KOPT-K1 (cell line): ENCODE measurements around the gene XPNPEP3.
A peak's percentile ranks its signal among the peaks of the same experiment; 100 is the strongest.
"Not testable (repeated sequence)": the region's sequence is repeated elsewhere in the genome, so short reads cannot be mapped to it uniquely, and the experiment has no call there.

Source experiments
- H3K27ac ChIP-seq: fragments of 200-600 bp; sonication (generic); 2 replicates; pipeline ENCODE4 v1.5.1; 2016; ENCODE audit warnings: antibody characterized with exemption, mild to moderate bottlenecking, low read depth, low read length; ENCODE audit not compliant: poor library complexity, severe bottlenecking
- H3K36me3 ChIP-seq: fragments of 200-600 bp; sonication (generic); 2 replicates; pipeline ENCODE4 v1.5.1; 2017; ENCODE audit warnings: antibody characterized with exemption, mild to moderate bottlenecking, low read length, moderate library complexity; ENCODE audit not compliant: insufficient read depth
- H3K9me3 ChIP-seq: fragments of 200-600 bp; sonication (generic); 2 replicates; pipeline ENCODE4 v1.5.1; 2017; ENCODE audit warnings: antibody characterized with exemption, low read length, mild to moderate bottlenecking; ENCODE audit not compliant: insufficient read depth, poor library complexity, severe bottlenecking

Gene XPNPEP3

DNA sequence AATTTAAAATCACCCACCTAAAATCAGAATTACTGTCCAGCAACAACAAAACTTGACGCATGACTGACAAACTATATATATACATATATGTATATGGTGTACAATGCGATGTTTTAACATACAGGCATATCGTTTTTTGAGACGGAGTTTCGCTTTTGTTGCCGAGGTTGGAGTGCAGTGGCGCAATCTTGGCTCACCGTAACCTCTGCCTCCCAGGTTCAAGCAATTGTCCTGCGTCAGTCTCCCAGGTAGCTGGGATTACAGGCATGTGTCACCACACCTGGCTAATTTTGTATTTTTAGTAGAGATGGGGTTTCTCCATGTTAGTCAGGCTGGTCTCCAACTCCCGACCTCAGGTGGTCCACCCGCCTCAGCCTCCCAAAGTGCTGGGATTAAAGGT is 11.1 kb upstream of the XPNPEP3 start:
- not testable (repeated sequence) for H3K9me3 ChIP-seq, H3K27ac ChIP-seq
- peaks cover 100% of the 10 kb centered on the region for H3K36me3 ChIP-seq

DNA sequence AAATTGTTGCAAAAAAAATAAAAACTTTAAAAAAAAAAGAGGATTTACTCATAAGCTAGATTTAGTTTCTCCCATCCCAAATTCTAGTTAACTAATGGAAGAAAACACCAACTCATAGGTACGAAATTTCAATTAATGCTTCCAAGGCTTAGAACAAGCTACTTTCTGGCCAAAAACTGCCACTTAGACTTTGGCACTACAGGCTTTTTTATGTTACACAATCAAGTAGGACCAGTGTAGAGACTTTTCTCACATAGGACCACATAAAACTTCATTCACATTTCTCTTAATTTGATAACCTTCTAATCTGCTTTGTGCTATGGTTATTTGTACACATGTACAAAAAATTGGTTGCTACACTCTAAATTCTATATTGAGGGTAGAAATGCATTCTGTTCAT is 3.6 kb upstream of the XPNPEP3 start:
- Histone ChIP-seq H3K36me3 (peaks cover 61% of the 10 kb centered on the region), H3K9me3 (no peaks in the 10 kb centered on the region), H3K27ac (peak overlapping the region; percentile 8)

DNA sequence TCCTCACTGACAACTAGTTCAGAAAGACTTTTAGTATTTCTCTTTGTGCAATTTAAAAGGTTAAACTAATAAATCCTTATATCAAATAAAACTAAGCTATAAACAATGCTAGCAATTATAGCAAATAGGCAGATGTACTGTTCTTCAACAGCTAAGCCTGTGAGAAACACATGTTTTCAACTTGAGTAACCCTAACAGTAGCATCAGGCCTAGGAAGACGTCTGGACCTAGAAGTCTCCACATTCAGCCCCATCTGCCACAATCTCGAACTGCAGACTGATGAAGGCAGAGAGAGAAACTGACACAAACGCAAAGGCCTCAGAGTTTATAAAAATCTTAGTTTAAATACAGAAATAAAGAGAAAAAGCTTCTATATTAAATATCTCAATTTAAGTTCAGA is 3.0 kb upstream of the XPNPEP3 start:
- Histone ChIP-seq H3K9me3 (no peaks in the 10 kb centered on the region), H3K27ac (peak overlapping the region; percentile 8), H3K36me3 (peaks cover 55% of the 10 kb centered on the region)

DNA sequence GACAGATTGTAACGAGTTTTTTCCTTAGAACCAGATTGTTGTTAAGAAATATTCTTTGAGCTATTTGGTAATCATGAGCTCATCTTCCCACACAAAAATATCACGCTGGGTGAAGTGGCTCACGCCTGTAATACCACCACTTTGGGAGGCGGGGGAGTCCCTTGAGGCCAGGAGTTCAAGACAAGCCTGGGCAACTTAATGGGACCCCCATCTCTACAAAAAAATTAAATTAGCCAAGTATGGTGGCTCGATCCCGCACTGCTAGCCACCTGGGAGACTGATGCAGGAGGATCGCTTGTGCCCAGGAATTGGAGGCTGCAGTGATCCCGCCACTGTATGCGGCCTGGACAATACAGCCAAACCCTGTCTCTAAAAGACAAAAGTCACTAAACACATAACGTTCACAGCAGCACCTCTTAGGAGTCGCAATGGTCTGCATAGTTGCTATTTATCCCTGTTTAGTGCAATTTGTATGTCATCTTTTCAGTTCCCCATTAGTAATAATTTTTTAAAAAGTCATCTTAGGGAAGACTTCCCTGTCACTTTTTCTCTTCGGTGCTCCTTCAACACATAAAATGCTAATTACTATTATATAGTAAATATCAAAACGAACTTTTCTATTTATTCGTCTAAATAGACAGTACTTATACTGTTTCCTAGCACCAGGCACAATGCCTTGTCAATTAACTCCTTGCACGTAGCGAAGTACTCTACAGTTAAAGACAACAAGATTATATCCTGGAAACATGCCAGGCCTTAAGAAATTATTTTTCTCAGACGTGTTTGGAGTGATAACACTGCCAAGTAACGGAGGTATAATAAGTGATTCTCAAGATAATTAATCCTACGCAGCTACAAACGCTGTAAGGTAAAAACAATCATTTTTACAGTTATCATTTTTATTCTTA is 1.6 kb upstream of the XPNPEP3 start:
- Histone ChIP-seq H3K27ac (peak overlapping the region; percentile 94), H3K36me3 (peaks cover 42% of the 10 kb centered on the region)

DNA sequence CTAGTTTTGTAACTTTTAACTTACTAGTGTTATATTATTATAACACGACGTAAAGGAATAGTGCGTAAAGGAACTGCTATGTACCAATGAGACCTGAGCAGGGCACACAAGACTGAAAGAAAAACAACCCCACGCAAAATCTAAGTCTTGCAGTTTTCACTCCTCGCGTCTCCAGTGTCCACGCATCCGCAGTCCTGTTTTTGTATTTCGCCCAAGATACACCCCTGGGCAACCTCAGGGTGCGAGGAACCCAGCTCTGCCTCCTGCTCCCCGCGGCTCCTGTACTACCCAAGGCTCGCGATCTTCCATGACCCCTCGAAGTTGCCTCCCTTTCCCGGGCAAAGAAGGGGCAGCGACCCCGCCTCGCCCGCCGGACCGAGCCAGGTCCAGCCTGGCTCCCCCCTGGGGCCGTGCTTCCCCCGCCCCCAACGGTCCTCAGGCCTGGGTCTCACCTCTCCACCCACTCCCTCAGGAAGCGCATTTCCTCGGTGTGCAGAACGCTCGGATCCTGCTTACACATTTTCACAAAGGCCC is 902 bp upstream of the XPNPEP3 start:
- peaks cover 34% of the 10 kb centered on the region for H3K36me3 ChIP-seq
- no peaks in the 10 kb centered on the region for H3K9me3 ChIP-seq
- H3K27ac ChIP-seq: peak overlapping the region; percentile 94

More for the DNA sequence above, 1.6 kb upstream of the XPNPEP3 start:
- no peaks in the 10 kb centered on the region for H3K9me3 ChIP-seq

DNA sequence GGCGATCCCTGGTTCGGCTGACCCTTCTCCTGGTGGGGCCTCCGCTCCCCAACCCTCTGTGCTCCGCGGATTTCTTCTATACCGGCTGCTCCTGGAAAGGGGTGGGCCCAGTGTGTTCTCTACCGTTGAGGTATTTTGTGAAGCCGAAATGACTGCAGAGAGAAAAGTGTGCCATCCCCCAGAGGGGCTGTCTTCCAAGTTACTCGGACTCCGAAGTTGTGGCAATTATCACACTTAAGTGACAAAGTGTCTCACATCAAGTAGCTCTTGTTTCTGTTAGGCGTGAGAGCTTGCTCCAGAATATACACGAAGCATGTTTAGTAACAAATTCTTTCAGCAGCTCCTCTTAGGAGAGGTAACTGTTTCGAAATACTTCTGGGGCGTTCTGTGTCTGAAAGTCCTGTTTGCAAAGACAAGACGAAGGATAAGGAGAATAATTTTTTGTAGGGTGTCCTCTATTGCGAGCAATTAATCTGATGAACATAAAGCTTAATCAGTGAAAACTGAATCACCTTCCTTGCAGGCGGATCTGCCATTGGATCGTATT is 434 bp downstream of the XPNPEP3 start:
- Histone ChIP-seq H3K36me3 (peaks cover 30% of the 10 kb centered on the region), H3K27ac (peak overlapping the region; percentile 94), H3K9me3 (no peaks in the 10 kb centered on the region)

DNA sequence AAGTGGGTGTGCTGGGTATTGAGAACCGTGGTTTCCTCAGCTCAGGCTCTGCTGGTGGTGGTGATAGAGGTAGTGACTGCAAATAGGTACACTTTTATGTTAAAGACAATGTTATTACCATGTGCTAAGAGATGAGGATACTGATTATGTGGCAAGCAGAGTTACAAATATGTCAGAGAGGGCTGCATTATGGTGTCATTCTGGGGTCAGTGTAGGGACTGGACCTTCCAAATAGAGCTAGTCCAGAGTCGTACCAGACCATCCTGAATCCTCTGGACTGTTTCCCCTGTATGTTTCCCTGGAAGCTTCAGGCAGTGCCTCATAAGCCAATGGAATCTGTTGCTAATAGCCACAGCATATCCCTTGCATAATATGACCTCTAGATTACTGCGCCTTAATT is 5.1 kb downstream of the XPNPEP3 start, which contains the start of gene DNAJB7:
TSS of gene DNAJB7 (minus strand) at position 101 of the 400 bp plus-strand sequence. CDS start 119 bp downstream, outside the sequence.
- H3K27ac ChIP-seq: no peak within 1 kb of the TSS
- peaks cover 8% of the 10 kb centered on the region for H3K36me3 ChIP-seq
- no peaks in the 10 kb centered on the region for H3K9me3 ChIP-seq

DNA sequence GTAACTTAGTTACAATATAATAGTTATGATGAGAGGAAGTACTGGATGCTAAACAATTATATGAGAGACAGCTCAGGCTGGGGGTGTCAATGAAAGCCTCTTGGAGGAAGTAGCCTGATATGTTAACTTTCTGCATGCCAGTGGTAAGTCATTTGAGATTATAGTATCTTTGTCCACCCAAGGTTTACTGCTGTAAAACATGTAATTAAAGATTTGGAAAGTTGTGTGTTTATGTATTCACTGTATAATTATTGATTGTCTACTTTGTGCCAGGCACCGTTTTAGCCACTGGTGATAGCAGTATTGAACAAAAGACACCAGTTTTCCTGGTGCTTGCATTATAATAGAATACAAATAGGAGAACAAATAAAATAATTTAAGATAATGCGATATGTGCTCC is 5.6 kb downstream of the XPNPEP3 start:
- no peaks in the 10 kb centered on the region for H3K9me3 ChIP-seq
- peaks cover 8% of the 10 kb centered on the region for H3K36me3 ChIP-seq
- H3K27ac ChIP-seq: no peak overlapping the region

DNA sequence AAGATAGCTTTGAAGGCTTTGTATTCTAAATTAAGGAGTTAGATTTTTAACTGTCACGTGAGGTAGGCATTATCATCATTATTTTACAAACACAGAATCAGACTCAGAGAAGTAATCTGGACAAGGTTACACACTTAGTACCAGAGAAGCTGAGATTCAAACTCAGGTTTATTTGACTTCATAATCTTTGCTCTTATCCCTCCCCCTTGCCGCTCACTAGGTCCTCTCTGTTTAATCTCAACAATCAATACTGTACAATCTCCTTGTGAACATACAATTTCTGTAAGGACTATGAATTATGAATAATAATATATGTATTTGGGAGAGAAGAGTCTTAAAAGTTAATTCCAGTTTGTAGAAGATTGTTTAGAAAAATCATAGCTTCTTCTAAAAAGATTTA is 10.2 kb downstream of the XPNPEP3 start:
- H3K9me3 ChIP-seq: no peaks in the 10 kb centered on the region
- peaks cover 5% of the 10 kb centered on the region; the same call in 1 of the 2 replicates for H3K36me3 ChIP-seq
- no peak overlapping the region for H3K27ac ChIP-seq

DNA sequence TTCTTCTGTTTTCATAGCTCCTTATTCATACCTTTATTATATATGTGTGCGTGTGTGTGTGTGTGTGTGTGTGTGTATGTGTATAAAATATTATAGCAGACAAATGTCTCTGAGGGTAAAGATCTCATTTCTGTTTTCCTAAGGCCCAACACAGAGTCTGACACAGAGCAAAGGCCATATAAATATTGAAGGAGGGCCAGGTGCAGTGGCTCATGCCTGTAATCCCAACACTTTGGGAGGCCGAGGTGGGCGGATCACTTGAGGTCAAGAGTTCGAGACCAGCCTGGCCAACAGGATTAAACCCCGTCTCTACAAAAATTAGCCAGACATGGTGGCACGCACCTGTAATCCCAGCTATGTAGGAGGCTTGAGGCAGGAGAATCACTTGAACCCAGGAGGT is 11.4 kb downstream of the XPNPEP3 start:
- not testable (repeated sequence) for H3K27ac ChIP-seq, H3K9me3 ChIP-seq, H3K36me3 ChIP-seq

DNA sequence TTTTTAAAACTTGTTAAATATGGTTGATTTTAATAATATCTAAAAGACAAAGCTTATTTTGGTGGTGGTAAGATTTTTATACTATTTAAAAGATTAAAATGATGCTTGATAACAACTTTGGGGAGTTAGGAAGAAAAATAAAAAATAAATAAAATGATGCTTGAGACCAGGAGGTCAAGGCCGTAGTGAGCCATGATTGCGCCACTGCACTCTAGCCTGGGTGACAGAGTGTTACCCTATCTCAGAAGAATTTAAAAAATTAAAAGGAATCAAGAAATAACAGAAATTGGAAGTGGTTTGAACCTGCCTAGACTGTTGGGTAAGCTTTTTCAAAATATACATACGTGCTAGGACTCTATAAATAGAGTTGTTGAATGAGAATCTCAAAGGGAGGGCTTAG is 17.1 kb downstream of the XPNPEP3 start:
- Histone ChIP-seq H3K36me3 (peaks cover 10% of the 10 kb centered on the region; the same call in 1 of the 2 replicates), H3K27ac (no peak overlapping the region), H3K9me3 (no peaks in the 10 kb centered on the region)

DNA sequence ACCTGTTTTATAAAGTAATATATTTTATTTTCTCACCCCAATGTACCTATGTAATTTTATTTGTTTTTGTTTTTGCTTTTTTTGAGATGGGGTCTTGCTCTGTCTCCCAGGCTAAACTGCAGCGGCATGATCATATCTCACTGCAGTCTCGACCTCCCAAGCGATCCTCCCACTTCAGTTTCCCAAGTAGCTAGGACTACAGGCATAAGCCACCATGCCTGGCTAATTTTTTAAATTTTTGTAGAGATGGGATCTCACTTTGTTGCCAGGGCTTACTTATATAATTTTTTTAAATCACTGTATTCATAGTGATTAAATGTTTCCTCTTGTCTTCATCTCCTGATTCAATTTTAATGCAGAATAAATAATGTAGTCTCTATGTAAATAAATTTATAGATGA is 18.2 kb downstream of the XPNPEP3 start:
- no peak overlapping the region for H3K27ac ChIP-seq
- H3K36me3 ChIP-seq: peaks cover 10% of the 10 kb centered on the region; the same call in 1 of the 2 replicates
- no peaks in the 10 kb centered on the region for H3K9me3 ChIP-seq

DNA sequence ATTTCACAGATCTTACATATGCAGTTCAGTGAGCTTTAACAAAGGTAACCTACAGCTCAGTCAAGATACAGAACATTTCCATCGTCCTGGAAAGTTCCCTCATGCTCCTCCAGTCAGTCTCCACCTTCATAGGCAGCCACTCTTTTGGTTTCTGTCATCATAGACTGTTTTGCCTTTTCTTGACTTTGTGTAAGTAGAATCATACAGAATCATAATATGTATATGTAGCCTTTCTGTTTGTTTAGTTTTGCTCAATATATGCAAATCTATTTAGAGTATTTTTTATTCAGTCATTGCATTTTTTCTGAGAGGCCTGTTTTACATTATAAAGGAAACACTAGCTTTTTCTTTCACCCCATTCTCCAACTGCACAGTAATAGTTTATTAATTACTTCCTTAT is 20.0 kb downstream of the XPNPEP3 start:
- no peak overlapping the region for H3K27ac ChIP-seq
- H3K36me3 ChIP-seq: peaks cover 14% of the 10 kb centered on the region
- no peaks in the 10 kb centered on the region for H3K9me3 ChIP-seq

DNA sequence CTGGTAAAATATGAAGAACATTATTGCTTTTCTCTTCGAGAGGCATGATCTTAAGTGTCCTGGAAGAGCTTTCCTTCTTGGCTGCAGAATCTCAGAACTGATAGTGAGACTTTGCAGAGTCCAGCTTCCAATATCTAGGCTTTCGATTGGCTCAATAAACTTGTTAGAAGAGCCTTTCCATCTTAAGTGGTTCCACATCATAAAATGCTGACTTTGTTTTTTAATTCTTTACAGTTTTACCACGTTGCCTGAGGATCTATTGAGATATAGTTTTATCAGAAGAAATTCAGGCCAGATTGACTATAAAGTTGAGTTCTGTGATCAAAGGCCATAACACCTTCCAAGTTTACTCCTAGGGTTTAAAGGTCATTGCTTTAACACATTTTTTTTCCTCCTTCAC is 20.5 kb downstream of the XPNPEP3 start:
- peaks cover 16% of the 10 kb centered on the region for H3K36me3 ChIP-seq
- no peaks in the 10 kb centered on the region for H3K9me3 ChIP-seq
- no peak overlapping the region for H3K27ac ChIP-seq

DNA sequence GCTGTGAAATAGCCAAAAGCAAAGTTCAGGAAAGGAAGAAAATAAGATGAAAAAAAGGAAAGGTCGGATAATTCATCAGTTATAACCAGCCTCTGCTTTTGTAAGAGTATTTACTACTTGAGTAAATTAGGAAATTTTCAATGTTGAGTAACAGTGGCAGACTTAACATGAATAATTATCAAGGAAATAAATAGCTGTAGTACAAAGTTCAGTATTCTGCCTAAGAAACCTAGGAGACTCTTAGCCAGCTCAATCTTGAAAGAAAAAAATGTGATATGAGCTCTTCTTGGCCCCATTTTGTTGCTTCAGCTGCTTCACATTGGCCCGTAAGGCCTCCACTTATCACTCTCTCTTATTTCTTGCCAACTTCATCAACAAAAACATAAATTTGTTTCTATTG is 22.0 kb downstream of the XPNPEP3 start:
- H3K27ac ChIP-seq: no peak overlapping the region
- peaks cover 28% of the 10 kb centered on the region for H3K36me3 ChIP-seq

More for the DNA sequence above, 22.0 kb downstream of the XPNPEP3 start:
- no peaks in the 10 kb centered on the region for H3K9me3 ChIP-seq
